Measurements from ENCODE around the gene POLG2. TPM values are rescaled to one million over a fixed set of nuclear protein-coding genes. Genes with fewer than 3 reads are reported as not detected.
A peak's percentile ranks its signal among the peaks of the same experiment; 100 is the strongest.

Gene POLG2
- total and polyA plus RNA-seq, 9 of the 15 experiments (the other 6 are each of a cell fraction or from before 2014, with no cell fraction given) = 13.4 to 44.8 (median 37.0) TPM

DNA sequence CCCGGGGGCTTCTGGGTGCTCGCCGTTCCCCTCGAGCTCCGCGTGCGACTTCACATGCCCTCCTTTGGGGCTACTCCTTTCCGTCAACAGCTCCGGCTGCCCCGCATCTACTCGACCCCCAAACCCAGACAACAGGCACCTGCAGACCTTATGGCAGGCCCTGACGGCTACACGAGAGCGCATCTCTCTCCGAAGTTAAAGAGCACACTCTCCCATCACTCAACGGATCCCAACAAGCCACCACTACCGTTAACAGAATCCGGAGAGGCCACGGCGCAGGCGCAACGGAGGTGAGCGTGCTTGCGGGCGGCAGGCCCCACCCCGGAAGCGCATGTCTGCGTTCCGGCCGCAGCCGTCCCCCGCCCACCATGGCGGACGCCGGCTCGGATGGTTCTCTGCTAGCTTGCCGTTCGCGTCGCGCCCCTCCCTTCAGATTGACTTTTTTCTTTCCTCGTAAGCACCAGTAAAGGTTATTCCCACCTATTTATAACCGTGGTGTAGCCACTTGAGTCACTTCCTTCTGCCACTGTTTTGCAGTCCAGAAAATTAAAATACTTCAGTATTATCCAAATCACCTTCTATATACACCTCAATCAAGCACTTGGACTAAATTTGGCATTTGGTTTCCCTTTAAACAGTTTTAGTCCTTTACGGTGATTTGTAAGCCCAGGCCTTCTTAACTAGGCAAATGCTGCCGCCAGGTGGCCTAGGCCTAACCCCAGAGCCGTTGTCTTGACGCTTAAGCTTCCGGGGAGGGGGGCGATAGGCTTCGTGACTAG is at the start of gene POLG2 (continued):
- TF ChIP-seq, protein P1, sequence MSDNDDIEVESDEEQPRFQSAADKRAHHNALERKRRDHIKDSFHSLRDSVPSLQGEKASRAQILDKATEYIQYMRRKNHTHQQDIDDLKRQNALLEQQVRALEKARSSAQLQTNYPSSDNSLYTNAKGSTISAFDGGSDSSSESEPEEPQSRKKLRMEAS (CRISPR knock-in tag; IDR thresholded peaks at IDR 0.05) = peak; percentile 88
- 0 out of 2 replicates have a peak, but pooled peaks have one; percentile 50 for TF ChIP-seq ERF (CRISPR knock-in tag; IDR thresholded peaks at IDR 0.05)
- TF ChIP-seq RBM34 (IDR thresholded peaks at IDR 0.05; ENCODE audit: borderline replicate concordance, insufficient read depth, low read length) = no peak
- peak; percentile 47 to 89; a peak in 2 of 4 replicates for TF ChIP-seq HDAC1 (IDR thresholded peaks at IDR 0.05)
- TF ChIP-seq RBBP5 (IDR thresholded peaks at IDR 0.05; ENCODE audit: borderline replicate concordance, insufficient read depth, low read length, poor library complexity, severe bottlenecking) = peak; percentile 66
- peak; percentile 49; the same call in 1 of the 2 replicates for TF ChIP-seq ESRRA (IDR thresholded peaks at IDR 0.05; ENCODE audit: borderline replicate concordance, low read depth)
- TF ChIP-seq, protein P2, sequence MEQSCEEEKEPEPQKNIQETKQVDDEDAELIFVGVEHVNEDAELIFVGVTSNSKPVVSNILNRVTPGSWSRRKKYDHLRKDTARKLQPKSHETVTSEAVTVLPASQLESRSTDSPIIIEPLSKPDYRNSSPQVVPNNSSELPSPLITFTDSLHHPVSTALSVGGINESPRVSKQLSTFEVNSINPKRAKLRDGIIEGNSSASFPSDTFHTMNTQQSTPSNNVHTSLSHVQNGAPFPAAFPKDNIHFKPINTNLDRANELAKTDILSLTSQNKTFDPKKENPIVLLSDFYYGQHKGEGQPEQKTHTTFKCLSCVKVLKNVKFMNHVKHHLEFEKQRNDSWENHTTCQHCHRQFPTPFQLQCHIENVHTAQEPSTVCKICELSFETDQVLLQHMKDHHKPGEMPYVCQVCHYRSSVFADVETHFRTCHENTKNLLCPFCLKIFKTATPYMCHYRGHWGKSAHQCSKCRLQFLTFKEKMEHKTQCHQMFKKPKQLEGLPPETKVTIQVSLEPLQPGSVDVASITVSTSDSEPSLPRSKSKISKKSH (CRISPR knock-in tag; IDR thresholded peaks at IDR 0.05) = no peak
- TF ChIP-seq RBM22 (IDR thresholded peaks at IDR 0.05; ENCODE audit: low read depth, low read length, poor library complexity, severe bottlenecking) = peak; percentile 98
- TF ChIP-seq MED1 (CRISPR knock-in tag; IDR thresholded peaks at IDR 0.05; ENCODE audit: borderline replicate concordance) = no peak
- TF ChIP-seq ARID2 (IDR thresholded peaks at IDR 0.05) = peak; percentile 78; the same call in 1 of the 2 replicates
- TF ChIP-seq, protein P3, sequence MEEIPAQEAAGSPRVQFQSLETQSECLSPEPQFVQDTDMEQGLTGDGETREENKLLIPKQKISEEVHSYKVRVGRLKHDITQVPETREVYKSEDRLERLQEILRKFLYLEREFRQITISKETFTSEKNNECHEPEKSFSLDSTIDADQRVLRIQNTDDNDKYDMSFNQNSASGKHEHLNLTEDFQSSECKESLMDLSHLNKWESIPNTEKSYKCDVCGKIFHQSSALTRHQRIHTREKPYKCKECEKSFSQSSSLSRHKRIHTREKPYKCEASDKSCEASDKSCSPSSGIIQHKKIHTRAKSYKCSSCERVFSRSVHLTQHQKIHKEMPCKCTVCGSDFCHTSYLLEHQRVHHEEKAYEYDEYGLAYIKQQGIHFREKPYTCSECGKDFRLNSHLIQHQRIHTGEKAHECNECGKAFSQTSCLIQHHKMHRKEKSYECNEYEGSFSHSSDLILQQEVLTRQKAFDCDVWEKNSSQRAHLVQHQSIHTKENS (CRISPR knock-in tag; IDR thresholded peaks at IDR 0.05) = peak; percentile 70; the same call in 1 of the 2 replicates
- no peak for TF ChIP-seq CHD4 (IDR thresholded peaks at IDR 0.05; ENCODE audit: insufficient read depth, insufficient replicate concordance, low read depth, low read length, poor library complexity, severe bottlenecking)
- TF ChIP-seq TAF15 (IDR thresholded peaks at IDR 0.05; ENCODE audit: low read depth, low read length) = no peak
- TF ChIP-seq ELF2 (CRISPR knock-in tag; IDR thresholded peaks at IDR 0.05) = peak; percentile 70; the same call in 1 of the 2 replicates
- TF ChIP-seq THRA (IDR thresholded peaks at IDR 0.05) = no peak
- TF ChIP-seq HMGN3 (IDR thresholded peaks at IDR 0.05; ENCODE audit: borderline replicate concordance, extremely low read depth, insufficient read length, low read depth, low read length) = peak; percentile 93
- TF ChIP-seq RCOR1 (IDR thresholded peaks at IDR 0.05; ENCODE audit: borderline replicate concordance in 1 of 2, low read depth in 2 of 2, low read length in 2 of 2) = peak; percentile 3 to 39; a peak in 2 of 4 replicates
- TF ChIP-seq PKNOX1 (IDR thresholded peaks at IDR 0.05) = peak; percentile 87
- TF ChIP-seq HNRNPLL (IDR thresholded peaks at IDR 0.05; ENCODE audit: low read depth, low read length, poor library complexity, severe bottlenecking) = peak; percentile 78
- TF ChIP-seq NCOR1 (IDR thresholded peaks at IDR 0.05) = peak; percentile 70
- 0 out of 2 replicates have a peak, but pooled peaks have one; percentile 37 for TF ChIP-seq KLF16 (IDR thresholded peaks at IDR 0.05)
